ENCODE results near the gene KCNQ1OT1.

DNA sequence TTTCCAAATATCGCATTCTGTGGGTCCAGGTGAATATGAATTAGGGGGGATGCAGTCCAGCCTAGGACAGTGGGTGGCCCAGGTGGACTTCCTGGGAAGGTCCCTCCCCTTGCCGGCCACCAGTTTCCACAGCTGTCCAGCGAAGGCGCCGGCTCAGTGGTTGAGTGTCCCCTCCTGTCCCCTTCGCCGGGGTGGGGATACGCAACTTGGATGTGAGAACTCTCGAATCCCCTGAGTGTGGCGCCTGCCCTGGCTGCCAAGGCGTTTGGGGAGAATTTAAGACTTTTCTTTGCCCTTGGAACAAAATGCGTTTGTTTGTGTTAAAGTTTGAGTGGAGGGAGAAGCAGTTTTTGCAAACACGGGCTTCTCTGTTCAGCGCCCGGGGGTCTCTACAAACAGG is 123.7 kb downstream of the KCNQ1OT1 start:
- TF ChIP-seq CTCF (IDR thresholded peaks at IDR 0.05): no peak
- TF ChIP-seq POLR2A (IDR thresholded peaks at IDR 0.05): no peak
- no peak for TF ChIP-seq POLR2AphosphoS5 (IDR thresholded peaks at IDR 0.05)
